Upper lobe of right lung (tissue), 1 donor: ENCODE measurements around the gene EFCAB7. TPM values are rescaled to one million over a fixed set of nuclear protein-coding genes. Genes with fewer than 3 reads are reported as not detected.

Source experiments
- ATAC-seq: fragments of 200-7000 bp; cut with Tn5 transposase; one replicate; pipeline ENCODE4 v1.9.1; 2020; ENCODE audit warnings: mild to moderate bottlenecking, moderate library complexity
- DNase-seq: peaks from one replicate; pipeline ENCODE4 v3.0.0-alpha.2; 2020
- H3K27ac ChIP-seq: fragments of 200-600 bp; one replicate; pipeline ENCODE4 v1.8.0; 2022
- H3K27me3 ChIP-seq: fragments of 200-600 bp; one replicate; pipeline ENCODE4 v1.8.0; 2022; ENCODE audit warnings: mild to moderate bottlenecking
- H3K36me3 ChIP-seq: fragments of 200-600 bp; one replicate; pipeline ENCODE4 v1.8.0; 2022
- H3K4me1 ChIP-seq: fragments of 200-600 bp; one replicate; pipeline ENCODE4 v1.8.0; 2022
- H3K4me3 ChIP-seq: fragments of 200-600 bp; one replicate; pipeline ENCODE4 v1.8.0; 2022; ENCODE audit warnings: mild to moderate bottlenecking
- H3K9me3 ChIP-seq: fragments of 200-600 bp; one replicate; pipeline ENCODE4 v1.8.0; 2022
- CTCF ChIP-seq: fragments of 200-600 bp; IDR thresholded peaks from one replicate; pipeline ENCODE4 v1.8.0; 2022; ENCODE audit warnings: antibody characterized with exemption
- intact Hi-C: fragments of 100-400 bp; cut with DNase I; formaldehyde crosslinking; loops from one replicate; pipeline ENCODE4 v1.11.0; 2022
- total RNA-seq: library from RNA; stranded (reverse); fragmentation: NEBNext Ultra II Directional; extraction: Animal tissue kit (Norgen Biotek cat#: 25700); gene quantifications from one replicate; pipeline ENCODE4 v1.2.1, GENCODE V29; 2021
- donor health status: DM: no; HTN: yes; CAD: no; lungs with severe emphysema.

The EFCAB7 gene
- total RNA-seq, 1 donor from 2014 or later = 6.0 TPM

DNA sequence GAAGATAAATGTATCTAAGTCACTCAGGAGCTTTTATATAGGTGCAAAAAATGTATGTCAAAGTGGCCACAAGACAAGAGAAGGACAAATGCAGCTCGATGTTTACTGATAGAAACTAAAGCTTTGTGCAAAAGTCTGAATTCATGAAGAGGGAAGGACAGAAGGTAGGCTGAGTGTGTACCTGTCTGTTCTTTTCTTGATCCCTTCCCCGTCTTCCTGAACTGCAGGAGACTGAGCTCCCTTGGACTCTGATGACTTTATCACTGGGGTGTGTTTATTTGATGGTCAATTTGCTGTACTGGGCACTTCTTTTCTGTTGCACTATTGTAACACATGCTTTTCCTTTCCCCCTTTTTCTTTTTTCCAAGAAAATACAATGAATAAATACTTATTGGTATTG is 25.7 kb upstream of the EFCAB7 start:
- ATAC-seq (no peak), DNase-seq (no peak)
- H3K36me3 ChIP-seq = no peaks in the 10 kb centered on the region
- no peak overlapping the region for H3K27ac ChIP-seq
- H3K4me1 ChIP-seq = no peaks in the 10 kb centered on the region
- no peaks in the 10 kb centered on the region for H3K27me3 ChIP-seq
- intact Hi-C loops = no loop called here
- H3K9me3 ChIP-seq = no peaks in the 10 kb centered on the region
- no peak for TF ChIP-seq CTCF
- no peak overlapping the region for H3K4me3 ChIP-seq

- Histone ChIP-seq H3K36me3 (no peaks in the 10 kb centered on the region), H3K9me3 (no peaks in the 10 kb centered on the region), H3K4me3 (no peak overlapping the region), H3K4me1 (no peaks in the 10 kb centered on the region), H3K27me3 (no peaks in the 10 kb centered on the region), H3K27ac (no peak overlapping the region)
- no peak for DNase-seq
- ATAC-seq = no peak
- intact Hi-C loops = no loop called here
- no peak for TF ChIP-seq CTCF
These were observed 25.2 kb upstream of the EFCAB7 start for GRCh38 chr1:63498106-63498505.

DNA sequence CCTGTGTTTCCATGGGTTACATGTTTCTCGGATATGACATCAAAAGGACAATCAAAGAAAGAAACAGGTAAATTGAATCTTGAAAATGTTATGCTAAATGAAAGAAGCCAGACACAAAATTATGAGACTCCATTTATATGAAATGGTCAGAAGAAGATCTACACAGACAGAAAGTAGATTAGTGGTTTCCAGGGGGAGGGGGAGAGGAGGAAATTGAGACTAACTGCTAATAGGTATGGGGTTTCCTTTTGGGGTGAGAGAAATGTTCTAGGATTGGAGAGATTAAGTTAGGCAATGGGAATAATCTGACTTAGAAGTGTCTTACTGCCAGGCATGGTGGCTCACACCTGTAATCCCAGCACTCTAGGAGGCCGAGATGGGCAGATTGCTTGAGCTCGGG is 22.1 kb upstream of the EFCAB7 start:
- DNase-seq (no peak), ATAC-seq (no peak)
- H3K4me1 ChIP-seq = no peaks in the 10 kb centered on the region
- H3K27ac ChIP-seq = no peak overlapping the region
- intact Hi-C loops = no loop called here
- H3K9me3 ChIP-seq = no peaks in the 10 kb centered on the region
- TF ChIP-seq CTCF = no peak
- no peaks in the 10 kb centered on the region for H3K27me3 ChIP-seq
- H3K4me3 ChIP-seq = no peak overlapping the region
- H3K36me3 ChIP-seq = no peaks in the 10 kb centered on the region

DNA sequence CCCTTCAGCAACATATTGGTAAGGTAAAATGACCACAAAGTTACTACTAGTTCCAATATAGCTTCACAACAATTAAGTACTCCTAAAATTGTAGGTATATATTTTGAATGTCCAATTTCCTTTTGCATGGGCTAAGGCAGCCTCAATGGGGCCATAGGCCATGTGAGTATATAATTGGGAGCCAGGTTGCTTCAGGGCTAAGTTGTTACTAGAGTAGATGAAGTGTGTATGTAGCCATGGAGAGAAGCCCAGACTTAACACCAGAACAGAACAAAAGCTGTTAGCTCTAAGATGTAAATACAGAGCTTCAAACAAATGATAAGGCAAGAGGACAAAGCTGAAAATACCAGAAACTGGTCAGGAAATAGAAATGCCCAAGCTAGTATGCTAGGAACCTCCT is 16.5 kb upstream of the EFCAB7 start:
- intact Hi-C loops = no loop called here
- ATAC-seq = no peak

DNA sequence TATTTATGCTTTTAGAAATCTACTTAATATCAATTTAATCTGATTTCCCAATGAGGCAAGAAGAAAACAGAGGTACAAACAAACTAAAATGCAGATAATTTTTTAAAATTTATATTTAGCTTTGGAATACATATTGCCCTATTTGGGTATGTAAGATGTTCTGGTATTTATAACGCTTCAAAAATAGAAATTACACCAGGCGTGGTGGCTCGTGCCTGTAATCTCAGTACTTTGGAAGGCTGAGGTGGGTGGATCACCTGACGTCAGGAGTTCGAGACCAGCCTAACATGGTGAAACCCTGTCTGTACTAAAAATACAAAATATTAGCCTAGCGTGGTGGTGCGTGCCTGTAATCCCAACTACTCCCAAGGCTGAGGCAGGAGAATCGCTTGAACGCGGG is 13.6 kb upstream of the EFCAB7 start:
- Histone ChIP-seq H3K36me3 (peaks cover 6% of the 10 kb centered on the region), H3K4me1 (no peaks in the 10 kb centered on the region), H3K9me3 (no peaks in the 10 kb centered on the region), H3K4me3 (no peak overlapping the region), H3K27me3 (no peaks in the 10 kb centered on the region), H3K27ac (no peak overlapping the region)
- no peak for TF ChIP-seq CTCF
- no peak for ATAC-seq
- intact Hi-C loops = no loop called here
- DNase-seq = no peak

More for the DNA sequence above, 16.5 kb upstream of the EFCAB7 start:
- Histone ChIP-seq H3K27me3 (no peaks in the 10 kb centered on the region), H3K27ac (no peak overlapping the region), H3K4me1 (no peaks in the 10 kb centered on the region), H3K9me3 (no peaks in the 10 kb centered on the region), H3K4me3 (no peak overlapping the region), H3K36me3 (peaks cover 6% of the 10 kb centered on the region)
- TF ChIP-seq CTCF = no peak
- no peak for DNase-seq

DNA sequence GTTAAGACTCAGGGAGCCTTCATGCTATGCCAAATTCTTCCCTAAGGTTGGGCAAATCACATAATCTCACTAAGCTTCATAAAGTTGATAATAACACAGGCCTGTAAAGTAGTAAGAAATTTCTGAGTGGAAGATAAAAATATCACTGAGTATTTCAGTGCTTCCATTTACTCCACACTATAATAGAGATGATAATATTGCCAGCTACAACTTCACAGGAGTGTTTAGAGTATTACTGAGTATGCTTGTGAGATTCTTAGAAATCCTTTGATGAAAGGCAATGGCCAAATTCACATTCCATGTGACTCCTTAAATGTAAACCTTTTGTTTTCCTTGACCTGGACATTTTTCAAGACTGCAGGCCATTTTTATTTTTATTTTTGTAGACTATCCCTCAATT is 10.7 kb upstream of the EFCAB7 start:
- TF ChIP-seq CTCF = no peak
- Histone ChIP-seq H3K27ac (no peak overlapping the region), H3K36me3 (peaks cover 6% of the 10 kb centered on the region), H3K27me3 (no peaks in the 10 kb centered on the region), H3K9me3 (no peaks in the 10 kb centered on the region), H3K4me1 (no peaks in the 10 kb centered on the region), H3K4me3 (no peak overlapping the region)
- DNase-seq = no peak
- peak; percentile 26 for ATAC-seq
- intact Hi-C loops = no loop called here
